NK-92 (cell line): ENCODE measurements around the gene PIP5K1C.

Experiments
- DNase-seq: peaks from one replicate; lab custom pipeline; 2025; ENCODE audit not compliant: unreplicated experiment; lab: John Stamatoyannopoulos, UW

The PIP5K1C gene

GRCh38 chr19:3646336-3647092 lies 53.8 kb downstream of the PIP5K1C start:
- no peak for DNase-seq

GRCh38 chr19:3645726-3646125 lies 54.5 kb downstream of the PIP5K1C start:
- no peak for DNase-seq

- no peak for DNase-seq
These were observed 55.2 kb downstream of the PIP5K1C start for GRCh38 chr19:3645067-3645396.

GRCh38 chr19:3644351-3645066 lies 55.8 kb downstream of the PIP5K1C start:
- no peak for DNase-seq

GRCh38 chr19:3643674-3644313 lies 56.5 kb downstream of the PIP5K1C start:
- DNase-seq = no peak

GRCh38 chr19:3642987-3643673 lies 57.1 kb downstream of the PIP5K1C start:
- no peak for DNase-seq

- DNase-seq = no peak
These were observed 58.0 kb downstream of the PIP5K1C start for GRCh38 chr19:3642296-3642695.

GRCh38 chr19:3641515-3642269 lies 58.6 kb downstream of the PIP5K1C start:
- no peak for DNase-seq

- DNase-seq = no peak
These were observed 60.8 kb downstream of the PIP5K1C start for GRCh38 chr19:3639479-3639878.

GRCh38 chr19:3638208-3639193 lies 61.8 kb downstream of the PIP5K1C start:
- DNase-seq = no peak

- DNase-seq = no peak
These were observed 62.6 kb downstream of the PIP5K1C start for GRCh38 chr19:3637621-3638020.

GRCh38 chr19:3636962-3637361 lies 63.3 kb downstream of the PIP5K1C start:
- DNase-seq = no peak

- no peak for DNase-seq
These were observed 63.8 kb downstream of the PIP5K1C start for GRCh38 chr19:3636506-3636905.

- no peak for DNase-seq
These were observed 65.7 kb downstream of the PIP5K1C start for GRCh38 chr19:3634496-3635045.

- no peak for DNase-seq
These were observed 66.7 kb downstream of the PIP5K1C start for GRCh38 chr19:3633559-3633988.

- DNase-seq = no peak
These were observed 67.3 kb downstream of the PIP5K1C start for GRCh38 chr19:3632739-3633558.

- no peak for DNase-seq
These were observed 68.2 kb downstream of the PIP5K1C start for GRCh38 chr19:3632098-3632497.

- DNase-seq = no peak
These were observed 69.0 kb downstream of the PIP5K1C start for GRCh38 chr19:3631053-3631861.
